Medulla oblongata (tissue), 1 donor: ENCODE data around the gene IL26.
"Not testable (repeated sequence)": the region's sequence is repeated elsewhere in the genome, so short reads cannot be mapped to it uniquely, and the experiment has no call there.

Experiments used
- DNase-seq: peaks from one replicate; pipeline ENCODE4 v3.0.0-alpha.2; 2015; ENCODE audit errors: extremely low spot score

Gene IL26

DNA sequence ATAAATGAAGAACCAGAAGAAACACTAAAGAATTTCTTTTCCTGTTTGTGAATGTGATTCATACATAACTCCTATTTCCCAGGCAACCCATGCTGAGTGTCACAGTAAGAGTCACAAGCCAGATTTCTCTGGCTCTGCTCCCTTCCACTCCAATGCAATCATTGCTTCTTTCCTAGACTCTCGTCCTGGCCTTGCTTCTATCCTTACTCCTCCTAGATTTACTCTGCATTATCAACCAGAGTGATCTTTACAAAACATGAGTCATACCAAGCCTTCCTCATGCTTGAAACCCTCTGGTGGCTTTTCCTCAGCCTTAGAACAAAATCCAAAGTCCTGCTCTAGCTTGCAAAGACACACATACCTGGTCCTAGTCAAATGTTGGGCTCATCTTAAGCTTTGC, 14.5 kb upstream of the IL26 start:
- DNase-seq = no peak

DNA sequence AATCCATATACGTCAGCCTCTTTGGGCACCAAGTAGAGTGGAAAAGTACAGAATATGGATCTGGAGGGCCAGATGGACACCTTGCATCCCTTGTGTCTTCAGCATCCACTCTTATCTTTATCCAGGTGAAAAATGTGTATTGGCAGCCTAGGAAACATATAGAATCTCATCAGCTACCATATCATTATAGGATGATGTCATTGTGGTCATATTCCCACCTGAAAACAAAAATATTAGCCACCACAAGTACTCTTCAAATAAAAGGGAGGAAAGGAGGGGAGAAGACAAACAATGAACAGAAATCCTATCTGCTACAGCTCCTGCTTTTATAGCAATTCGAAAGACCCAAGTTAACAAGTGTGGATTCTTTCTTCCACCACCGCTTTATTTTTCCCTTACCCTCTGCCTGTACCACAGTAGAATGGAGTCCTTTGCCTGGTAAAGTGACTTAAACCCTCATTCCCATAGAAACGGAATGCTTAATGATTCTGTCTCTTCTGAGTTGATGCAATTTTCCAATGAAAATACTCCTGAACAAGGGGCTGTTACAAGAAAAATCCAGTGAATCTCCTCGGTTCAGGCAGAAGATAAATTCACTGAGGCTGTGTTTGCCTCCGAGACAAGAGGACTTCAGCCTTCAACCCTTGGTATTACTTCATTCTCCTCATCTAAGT, 13.8 kb upstream of the IL26 start:
- no peak for DNase-seq

DNA sequence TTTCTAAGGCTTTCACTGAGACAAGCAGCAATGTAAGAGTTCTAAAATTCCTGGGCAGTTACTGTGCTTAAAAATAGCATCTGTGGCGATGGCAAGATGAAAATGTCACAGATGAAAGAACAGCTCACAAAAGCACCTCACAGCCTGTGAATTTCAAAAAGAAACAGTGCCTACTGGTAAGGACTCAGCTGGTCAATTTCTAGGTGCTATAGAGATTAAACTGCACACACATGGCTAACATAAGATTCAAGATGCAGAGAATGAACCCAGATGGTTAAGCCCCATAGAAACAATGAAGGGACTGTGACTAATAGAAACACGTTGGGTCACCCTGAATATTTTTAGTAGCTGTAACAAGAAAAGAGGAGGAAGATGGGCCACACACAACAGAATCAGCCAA, 12.0 kb upstream of the IL26 start:
- no peak for DNase-seq

DNA sequence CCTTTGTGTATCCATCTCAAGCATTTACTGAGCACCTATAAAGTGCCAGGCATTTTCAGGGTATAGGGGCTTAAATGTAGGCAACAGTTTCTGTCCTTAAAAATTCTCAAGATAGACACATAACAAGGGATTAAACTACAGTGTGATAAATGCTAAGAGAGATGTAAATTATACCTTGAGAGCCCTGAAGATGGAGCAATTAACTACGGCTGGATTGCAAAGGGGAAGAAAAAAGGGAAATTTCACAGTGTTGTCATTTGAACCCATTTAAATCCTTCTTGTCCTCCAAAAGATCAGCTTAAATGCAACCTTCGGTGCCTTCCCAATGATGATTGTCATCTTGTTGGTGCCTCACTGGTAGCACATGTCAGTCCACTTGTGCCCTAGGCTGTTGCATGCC, 11.5 kb upstream of the IL26 start:
- peak; percentile 18 for DNase-seq

DNA sequence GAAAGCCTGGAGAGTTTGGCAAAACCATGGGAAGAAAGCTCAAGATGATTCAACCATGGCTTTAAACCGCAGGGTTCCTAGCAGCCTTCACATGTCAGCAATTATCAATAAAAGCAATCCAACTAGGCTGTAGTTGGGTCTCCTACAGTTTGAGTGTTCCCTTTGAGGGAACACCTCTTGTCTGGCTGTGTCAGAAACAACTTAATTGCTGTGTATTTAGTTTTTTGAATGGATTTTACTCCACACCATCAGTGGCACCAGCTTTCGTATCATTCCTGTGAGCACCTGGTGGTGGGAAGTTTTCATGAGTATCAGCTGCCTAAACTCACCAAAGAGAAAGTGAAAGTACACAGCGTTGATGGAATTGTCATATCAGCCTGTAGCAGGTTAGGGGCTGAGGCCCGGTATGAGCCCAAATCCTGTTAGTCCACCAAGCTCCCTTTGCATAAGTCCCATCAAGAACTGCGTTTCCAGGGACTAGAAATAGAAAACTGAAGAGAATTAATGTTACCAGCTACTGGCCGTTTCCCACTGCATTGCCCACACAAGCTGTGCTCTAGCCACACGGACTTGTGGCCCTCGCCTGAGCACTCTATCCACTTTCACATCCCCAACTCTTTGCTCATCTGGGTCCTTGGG, 10.9 kb upstream of the IL26 start:
- DNase-seq = peak; percentile 43

DNA sequence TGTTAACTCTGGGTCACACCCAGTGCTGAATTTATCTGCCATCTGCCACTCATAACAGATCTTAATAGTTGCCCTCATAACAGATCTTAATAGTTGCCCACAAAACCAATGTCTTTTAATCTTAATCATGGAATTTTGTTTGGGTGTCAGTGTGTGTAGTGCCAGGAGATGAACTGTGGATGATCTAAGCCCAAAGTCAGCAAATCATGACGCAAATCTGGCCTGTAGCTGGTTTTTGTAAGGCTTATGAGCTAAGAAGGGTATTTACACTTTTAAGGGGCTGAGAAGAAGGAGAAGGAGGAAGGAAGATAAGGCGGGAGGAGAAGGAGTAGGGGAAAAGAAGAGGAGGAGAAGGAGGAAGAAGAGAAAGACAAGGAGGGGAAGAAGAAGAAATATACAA, 10.0 kb upstream of the IL26 start:
- no peak for DNase-seq

DNA sequence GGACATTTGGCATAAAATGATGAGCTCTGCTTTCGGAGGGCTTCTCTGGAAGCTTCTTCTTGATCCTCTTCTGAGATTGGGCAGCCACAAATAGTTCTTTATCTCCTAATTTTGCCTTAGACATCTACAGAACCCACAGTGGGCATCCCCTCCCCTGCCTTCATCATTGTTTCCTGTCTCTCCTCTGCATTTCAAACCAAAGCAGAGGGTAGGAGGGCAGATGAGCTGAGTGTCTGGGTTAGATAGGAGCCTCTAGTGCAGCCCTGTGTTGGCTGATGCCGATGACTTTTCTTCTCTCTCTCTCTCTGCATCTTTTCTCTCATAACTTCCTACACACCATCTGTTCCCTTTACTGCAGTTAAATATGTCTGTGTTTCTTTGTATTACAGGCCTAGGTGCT, 8.5 kb upstream of the IL26 start:
- DNase-seq = no peak

DNA sequence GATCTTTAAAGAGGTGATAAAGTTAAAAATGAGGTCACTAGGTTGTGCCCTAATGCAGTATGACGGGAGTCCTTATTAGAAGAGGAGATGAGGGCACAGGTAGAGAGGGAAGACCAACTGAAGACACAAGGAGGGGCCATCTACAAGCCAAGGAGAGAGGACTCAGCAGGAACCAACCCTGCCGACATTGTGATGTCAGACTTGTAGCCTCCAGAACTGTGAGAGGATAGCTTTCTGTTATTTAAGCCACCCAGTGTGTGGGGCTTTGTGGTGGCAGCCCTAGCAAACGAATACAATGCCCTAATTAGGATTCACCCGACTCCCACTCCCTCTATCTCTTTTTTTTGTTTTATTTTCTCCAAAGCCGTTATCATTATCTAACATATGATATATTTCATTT, 7.9 kb upstream of the IL26 start:
- DNase-seq = no peak

DNA sequence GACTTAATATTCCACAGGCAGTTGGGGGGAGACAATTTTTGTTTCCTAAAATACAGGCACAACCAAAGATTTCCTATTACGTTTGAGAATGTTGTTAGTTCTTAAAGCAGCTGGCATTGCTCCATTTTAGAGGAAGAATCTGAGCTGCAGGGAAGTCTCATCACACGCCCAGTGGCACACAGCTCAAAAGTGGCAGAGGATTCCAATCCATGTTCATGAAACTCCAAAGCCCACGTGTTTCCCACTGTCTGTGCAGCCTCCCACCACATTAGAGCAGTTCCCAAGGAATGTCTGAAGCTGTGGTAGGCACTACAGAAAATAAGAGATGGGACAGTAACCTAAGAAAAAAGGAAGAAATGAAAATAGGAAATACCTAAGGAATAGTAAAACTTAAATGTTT, 6.1 kb upstream of the IL26 start:
- DNase-seq = no peak

DNA sequence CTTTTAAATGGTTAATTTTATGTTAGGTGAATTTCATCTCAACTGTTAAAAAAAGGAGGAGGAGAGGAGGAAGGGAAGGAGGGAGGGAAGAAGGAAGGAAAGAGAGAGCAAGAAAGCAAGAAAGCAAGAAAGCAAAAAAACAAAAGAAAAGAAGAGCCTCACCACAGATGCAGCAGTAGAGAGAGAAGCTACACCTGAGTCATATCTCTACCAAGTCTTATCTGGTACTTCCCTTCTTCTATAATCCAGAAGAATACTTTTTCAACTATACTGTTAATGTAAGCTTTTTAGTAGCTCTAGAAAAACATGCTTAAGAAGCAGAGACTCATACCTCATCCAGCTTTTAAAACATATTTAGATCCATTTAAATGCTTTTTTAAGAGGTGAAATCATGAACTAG, 5.6 kb upstream of the IL26 start:
- DNase-seq = no peak

DNA sequence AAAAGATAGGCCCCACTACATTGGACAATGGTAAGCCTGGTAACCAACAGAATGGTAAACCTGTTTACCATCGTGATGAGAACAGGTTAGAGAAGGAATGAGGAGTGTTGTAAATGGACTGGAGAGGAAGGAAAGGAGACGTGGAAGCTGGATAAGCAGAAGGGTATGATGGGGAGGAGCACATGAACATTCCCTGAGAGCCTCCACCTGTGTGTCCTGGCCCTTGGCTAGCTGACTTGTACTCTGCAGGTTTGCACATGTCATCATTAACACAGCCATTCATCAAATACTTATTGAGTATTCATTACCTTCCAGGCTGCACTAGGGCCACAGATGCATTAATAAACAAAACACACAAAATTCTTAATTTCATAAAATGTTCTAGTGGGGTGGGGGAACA, 4.3 kb upstream of the IL26 start:
- no peak for DNase-seq

DNA sequence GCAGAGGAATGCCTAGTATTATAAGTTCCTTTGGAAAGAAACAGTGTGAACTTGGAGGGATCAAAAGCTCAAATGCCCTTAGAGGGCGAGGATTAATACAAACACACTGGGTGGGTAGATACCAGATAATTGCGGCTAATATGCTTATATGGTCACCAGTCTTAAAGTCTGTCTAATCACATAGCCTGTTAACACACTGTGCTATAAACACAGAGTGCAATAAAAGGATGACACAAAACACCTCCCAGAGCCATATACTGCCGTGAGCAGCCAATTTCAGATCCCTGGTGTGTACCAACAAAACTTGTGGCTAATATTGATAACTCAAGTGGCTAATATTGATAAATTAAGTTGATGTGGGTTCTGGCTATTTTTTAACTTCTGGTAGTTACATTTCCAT, 1.7 kb upstream of the IL26 start:
- no peak for DNase-seq

DNA sequence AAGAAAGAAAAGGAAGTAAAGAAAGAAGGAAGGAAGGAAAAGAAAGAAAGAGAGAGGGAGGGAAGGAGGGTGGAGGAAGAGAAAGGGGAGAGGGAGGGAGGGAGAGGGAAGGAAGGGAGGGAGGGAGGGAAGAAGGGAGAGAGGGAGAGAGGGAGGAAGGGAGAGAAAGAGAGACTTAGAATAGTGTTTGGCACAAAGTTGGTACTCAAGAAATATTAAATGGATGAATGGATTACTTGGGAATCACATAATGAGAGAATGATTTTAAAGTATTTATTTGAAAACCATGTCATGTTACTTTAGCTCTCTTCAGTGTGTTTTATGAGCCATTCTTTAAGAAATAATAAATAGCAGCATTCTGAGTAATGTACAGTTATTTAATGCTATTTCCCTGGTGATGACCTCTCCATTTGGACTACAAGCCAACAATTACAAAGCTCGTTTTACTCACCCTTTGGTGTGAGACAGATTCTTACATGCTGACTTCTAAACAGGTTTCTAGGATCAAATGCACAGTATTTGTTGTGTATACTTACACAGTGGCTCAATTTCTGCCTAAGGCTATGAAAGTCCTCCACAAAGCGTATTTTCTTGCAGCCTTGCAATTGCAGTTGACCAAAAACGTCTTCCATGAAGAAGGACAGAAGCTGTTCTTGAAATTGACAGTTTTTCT, 861 bp downstream of the IL26 start:
- DNase-seq = no peak

DNA sequence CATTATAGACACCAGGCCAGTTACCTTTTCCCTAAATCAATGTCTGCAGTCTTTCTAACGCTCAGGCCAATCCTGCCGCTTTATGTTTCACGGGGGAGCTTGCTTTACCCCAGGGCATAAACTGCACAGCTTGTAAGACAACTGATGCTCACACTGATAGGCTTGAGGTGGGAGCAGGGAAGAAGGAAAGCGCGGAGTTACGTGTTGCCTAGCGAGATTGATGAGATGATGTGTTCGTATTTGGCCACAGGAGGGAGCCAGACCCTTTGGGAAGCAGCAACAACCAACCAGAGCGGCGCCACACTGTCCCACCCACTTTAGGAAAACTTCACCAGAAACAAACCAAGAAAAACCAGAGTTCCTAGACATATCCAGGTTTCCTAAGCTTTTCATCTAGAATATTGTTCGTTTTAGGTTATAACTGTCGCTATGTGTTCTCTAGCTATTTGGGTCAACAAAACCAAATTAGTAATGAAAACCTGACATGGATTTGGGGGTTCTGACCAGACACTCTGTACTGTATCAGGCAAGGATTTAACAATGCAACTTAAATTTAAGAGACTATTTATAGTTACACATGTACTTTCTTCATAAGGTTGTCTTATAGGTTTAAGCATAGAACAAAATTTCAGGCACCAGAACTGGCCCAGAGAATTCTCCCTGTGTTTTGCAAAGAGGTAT, 2.4 kb downstream of the IL26 start:
- peak; percentile 92 for DNase-seq

DNA sequence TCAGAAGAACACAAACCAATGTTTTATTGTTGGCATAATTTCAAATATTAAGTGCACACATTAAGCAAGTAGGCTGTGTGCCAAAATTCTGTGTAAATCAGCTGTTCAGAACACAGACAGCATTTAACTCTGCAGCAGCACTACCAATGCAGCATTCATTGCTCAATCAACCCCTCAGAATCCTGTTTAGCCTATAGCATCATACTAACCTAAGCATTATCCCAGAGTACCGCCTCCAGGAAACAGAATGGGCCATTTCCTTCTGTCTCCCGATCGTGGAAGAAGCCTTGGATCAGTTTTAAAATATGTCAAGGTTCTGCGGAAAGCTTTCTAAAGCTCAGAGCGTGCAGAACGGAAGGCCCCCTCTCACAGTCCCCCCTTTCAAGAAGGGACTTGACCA, 3.3 kb downstream of the IL26 start:
- no peak for DNase-seq

DNA sequence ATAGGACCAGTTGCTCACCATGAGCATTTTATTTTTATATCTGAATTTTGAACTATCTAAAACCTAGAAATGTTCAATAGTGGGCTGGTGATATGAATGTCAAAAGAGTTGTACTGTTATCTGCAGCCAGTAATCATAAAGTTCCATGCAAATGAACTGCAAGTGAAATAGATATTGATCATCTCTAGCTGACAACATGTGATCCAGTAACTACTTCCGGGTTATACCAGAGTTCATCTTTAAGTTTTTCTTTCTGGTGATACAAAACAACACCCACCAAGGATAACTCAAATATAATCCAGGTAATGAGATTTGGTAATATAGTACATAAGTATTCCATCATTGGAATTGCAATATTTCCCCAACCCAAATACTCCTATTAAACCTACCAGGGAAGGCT, 4.1 kb downstream of the IL26 start:
- no peak for DNase-seq

DNA sequence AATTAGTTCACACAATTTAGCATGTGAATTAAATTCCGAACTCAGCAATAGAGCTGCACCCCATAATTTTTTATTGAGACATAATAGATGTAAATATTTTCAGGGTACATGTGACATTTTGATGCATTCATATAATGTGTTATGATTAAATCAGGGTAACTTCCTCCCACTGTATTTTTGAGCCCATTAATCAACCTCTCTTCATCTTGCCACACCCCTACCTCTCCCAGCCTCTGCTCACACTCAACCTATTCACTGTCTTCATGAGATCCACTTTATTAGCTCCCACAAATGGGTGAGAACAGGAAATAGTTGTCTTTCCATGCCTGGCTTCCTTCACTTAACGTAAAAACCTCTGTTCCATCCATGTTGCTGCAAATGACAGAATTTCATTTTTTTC, 14.7 kb downstream of the IL26 start:
- no peak for DNase-seq

DNA sequence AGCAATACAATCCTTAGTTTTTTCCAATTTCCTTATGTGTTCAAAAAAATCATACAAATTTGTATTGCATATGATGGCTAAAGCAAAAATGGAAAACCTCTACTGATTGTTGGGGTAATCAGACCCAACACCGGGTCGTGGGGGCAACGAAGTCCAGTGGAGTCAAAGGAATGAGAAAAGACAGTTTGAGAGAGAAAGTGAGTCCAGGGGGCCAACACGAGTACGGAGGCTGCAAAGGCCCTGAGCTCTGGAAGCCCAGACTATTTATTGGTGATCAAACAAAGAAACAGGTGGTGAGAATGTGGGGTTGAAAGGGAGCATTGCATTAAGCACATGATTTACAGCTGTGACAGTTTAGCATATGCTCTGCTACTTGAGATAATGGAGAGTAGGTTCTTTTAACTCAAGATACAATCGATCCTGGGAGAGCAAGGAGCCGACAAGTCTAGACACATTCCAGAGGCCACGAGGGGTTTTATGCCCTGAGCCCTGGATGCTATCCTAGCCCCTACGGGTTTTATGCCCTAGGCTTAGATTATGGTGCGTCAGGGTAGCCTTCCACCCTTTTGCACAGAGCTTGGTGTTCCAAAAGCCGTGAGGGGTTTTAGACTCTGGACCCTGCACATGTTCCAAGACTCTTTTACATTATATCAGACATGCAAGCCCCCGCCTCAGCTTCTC, 16.4 kb downstream of the IL26 start:
- DNase-seq = not testable (repeated sequence)

DNA sequence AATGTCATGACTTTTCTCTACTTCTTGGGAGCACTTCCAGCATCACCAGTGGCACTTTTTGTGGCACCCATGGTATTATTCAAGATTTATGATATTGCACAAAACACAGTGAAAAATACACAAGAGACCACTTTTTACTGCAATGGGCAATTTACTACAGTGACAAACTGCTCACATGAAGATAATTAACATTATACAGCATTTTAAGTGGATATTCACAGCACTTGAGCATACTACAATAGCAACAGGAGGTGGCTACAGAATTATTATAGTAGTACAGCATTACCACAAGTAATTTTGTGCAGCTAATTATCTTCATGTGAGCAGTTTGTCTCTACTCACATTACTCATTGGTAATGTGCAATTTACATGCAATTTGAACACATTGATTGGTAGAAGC, 18.3 kb downstream of the IL26 start:
- DNase-seq = no peak

DNA sequence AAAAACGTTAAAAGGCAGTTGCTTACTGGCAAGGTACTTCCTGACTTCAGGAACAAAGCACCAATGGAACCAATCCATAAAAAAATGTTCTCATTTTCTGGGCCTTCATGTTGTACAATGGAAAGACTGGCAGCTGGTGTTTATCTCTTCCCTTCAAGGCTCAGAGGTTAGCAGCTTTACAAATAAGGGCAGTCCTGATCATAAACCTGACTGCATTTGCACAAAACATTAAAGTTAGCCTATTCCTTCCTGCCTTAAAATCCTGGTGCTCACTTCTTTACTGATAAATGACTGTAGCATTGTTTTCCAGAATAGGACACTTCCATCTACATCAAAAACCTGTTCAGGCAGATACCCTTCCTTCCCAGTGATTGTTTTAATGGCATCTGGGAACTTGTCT, 19.2 kb downstream of the IL26 start:
- DNase-seq = no peak

DNA sequence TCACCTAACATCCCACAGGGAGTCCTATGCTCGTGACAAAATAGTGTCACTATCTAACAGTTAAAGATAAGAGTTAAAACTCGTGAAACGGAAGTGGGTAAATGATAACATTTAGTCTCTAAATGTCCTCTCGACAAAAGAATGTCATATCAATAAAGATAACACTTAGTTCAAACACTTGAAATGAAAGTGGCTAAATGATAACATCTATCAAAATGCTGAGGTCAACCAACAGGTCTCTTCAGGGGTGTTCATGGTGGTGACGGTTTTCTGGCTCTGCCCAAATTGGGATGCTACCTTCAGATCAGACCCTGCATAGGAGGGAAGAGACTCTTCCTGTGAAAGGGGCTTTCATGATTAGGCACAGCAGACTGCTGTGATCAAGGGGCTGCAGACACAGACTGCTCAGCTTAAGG, 22.1 kb downstream of the IL26 start:
- DNase-seq = no peak

DNA sequence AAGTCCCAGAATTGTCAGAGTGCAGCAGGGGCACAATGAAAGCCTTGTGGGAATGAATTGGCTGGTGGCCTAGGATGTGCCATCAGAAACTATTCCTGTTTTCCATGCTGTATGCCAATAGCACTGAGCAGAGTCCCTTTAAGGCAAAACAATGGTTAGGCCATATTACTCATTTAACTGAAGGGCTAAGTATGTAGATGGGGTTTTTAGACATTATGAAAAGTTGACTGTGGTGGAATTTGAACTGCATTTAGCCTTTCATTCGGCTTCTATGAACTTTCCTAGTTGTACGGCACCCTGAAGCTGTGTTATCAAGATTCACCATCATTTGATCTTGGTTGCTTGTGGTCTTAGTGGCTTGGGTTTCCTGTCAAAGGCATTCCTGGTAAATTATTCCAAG, 24.8 kb downstream of the IL26 start:
- DNase-seq = no peak
